GM19395 (cell line): ENCODE measurements around the gene MCU.

Experiments used
- ATAC-seq: cut with Tn5 transposase; IDR thresholded peaks from one replicate; pipeline ENCODE4 v1.9.1; 2021; ENCODE audit warnings: mild to moderate bottlenecking, moderate library complexity; ENCODE audit not compliant: unreplicated experiment

Gene MCU

DNA sequence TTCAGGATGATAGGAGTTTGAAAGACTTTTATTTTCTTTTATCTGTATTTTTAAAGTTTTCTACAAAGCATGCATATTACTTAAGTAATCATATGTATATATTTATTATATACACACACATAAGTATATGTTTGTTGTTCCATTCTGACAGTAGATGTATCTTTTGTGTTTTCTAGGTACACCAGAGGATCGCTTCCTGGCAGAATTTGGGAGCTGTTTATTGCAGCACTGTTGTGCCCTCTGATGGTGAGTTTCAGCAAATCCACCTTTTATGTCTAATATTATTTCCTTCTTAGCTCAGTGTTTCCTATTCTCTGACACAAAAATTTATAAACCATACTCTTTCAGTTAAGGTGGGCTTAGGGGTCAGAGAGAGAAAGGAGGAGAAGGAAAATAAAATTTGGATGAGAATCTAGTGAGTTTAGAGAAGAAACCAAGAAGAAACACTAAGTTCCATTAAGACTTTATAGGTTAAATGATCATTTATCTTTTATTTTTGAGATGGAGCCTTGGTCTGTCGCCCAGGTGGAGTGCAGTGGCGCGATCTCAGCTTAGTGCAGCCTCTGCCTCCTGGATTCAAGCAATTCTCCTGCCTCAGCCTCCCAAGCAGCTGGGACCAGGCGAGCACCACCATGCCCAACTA, 142.4 kb downstream of the MCU start:
- ATAC-seq = no peak

DNA sequence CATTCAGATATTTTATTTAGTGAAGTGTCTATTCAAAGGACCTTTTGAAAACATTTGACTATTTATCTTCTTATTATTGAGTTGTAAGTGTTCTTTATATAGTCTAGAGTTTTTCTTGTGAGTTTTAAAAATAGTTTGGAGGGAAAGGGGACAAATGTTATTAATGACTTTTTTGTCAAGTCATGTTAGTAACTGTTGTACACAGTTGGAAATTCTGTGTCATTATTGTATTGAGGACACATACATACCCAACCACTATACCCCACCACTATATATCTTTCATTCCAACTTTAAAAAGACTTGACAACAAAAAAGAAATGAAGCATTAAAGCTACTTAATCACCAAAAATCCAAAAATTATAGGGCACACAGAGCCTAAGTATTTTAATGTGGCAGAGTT, 148.4 kb downstream of the MCU start:
- ATAC-seq = no peak

DNA sequence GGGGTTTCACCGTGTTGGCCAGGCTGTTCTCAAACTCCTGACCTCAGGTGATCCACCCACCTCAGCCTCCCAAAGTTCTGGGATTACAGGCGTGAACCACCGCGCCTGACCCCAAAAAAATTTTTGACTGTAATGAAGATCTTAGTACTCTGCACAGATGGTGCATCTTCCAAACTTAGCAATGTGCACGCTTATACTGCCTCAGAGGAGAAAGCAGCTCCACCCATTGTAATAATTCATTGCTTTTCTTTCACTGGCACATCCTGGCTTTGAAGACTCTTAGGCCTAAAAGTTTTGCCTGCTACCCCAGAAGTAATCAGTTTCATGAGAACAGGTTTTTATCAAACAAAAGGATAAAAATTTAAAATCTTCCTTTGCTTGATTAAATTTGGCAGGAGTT, 149.5 kb downstream of the MCU start:
- ATAC-seq = no peak

DNA sequence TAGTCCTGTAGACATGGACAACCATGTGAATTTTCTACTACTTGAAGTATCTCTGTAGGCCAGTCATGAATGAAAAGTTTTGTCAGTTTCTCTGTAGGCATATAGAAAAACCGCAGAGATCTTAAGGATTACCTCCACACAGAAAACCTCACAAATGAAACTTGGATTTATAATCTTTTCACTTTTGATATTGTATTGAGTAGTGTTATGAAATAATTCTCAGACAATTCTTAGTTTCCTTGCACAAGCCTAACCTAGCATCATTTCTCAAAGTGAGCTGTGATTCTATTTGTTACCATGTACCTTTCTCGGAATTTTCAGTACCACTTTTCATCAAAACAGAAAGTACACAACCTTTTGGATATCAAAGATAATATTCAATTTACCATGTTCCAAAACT, 150.2 kb downstream of the MCU start:
- ATAC-seq = no peak

DNA sequence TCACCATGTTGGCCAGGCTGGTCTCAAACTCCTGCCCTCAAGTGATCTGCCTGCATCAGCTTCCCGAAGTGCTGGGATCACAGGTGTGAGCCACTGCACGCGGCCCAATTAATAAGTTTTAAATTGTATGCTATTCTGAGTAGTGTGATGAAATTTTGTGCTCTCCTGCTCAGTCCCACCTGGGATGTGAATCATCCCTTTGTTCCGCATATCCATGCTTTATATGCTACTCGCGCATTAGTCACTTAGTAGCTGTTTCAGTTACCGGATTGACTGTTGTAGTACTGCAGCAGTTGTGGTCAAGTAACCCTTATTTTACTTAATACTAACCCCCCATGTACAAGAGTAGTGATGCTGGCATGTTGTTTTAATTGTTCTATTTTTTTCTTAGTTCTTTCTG, 154.3 kb downstream of the MCU start:
- ATAC-seq = no peak

DNA sequence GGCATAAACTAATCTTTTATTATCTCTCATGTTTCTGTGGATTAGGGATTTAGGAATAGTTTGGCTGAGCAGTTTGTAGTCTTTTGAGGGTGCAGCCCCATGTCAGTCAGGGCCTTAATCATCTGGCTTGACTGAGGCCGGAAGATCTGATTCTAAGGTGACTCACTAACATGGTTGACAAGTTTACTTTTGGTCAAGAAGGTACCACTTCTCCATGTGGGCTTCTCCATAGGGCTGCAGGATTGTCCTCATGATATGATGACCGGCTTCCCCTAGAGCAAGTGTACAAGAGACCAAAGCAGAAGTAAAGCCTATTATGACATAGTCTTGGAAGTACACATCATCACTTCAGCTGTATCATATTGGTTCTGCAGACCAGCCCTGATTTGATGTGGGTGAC, 155.7 kb downstream of the MCU start:
- ATAC-seq = no peak

DNA sequence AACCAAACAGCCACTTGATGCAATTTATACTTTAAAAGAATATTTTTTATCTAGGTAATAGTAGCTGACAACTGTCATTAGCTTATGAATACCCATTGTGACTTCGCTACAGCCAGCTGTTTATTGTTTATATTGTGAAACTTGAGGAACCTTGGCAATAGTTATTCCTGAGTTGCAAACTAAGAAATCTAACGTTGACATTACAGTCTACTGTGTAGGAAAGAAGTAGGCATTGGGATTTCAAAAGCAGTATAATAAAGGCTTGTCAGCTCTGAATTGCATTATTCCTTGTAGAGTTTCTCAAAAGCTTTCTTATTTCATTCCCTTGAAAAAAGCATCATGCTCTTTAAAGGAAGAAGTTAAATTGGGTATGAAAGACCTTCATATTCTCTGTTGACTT, 158.9 kb downstream of the MCU start:
- no peak for ATAC-seq

DNA sequence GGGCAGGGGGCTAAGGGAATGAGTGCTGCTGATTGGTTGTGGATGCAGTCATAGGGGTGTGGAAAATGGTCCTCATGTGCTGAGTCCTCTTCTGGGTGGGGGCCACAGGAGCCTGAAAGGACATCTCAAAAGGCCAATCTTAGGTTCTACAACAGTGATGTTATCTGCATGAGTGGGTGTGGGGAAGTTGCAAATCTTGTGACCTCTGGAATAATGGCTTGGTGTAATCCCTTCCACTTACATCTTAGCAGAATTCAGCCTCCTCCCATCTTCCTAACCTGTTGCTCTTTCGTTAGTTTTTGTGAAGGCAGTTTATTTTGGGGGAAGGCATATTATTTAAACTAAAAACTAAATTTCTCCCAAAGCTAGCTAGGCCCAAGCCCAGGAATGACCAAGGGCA, 159.6 kb downstream of the MCU start:
- no peak for ATAC-seq

DNA sequence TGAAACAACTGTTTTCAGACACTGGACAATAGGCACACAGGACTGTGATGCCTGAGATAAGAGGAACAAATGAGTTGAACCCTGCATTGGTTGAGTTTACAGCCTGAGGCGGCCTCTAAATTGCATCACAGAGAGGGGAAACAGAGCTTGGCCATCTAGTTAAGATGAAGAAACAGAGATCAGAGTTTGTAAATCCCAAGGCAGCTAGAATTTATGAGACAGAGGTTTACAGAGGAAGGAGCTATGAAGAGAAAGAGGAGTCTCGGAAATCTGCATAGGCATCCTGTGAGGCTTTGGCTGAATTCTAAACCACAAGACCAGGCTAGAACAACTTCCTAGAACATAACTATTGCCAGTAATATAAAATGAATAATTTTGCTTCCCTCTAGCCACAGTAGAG, 160.6 kb downstream of the MCU start:
- no peak for ATAC-seq

DNA sequence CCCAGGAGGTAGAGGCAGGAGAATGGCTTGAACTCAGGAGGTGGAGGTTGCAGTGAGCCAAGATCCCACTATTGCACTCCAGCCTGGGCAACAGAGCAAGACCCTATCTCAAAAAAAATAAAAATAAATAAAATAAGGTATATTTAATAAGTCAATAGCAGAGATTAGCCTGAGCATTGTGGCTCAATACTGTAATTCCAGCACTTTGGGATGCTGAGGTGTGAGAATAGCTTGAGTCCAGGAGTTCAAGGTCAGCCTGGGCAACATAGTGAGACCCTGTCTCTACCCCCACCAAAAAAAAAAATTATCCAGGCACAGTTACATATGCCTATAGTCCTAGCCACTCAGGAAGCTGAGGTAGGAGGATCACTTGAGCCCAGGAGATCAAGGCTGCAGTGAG, 163.2 kb downstream of the MCU start:
- ATAC-seq = no peak

DNA sequence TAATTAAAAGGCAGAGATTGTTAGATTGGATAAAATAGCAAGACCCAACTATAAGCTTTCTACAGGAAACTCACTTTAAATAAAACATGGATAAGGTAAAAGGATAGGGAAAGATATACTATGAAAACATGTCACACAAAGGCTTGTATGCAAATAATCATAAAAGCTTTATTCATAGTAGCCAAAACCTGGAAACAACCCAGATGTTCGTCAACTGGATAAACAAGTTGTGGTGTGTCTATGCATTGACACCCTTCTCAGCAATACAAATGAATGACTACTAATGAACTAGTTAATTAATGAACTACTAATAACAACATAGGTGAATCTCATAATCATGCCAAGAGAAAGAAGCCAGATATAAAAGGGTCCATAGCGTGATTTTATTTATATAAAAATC, 163.8 kb downstream of the MCU start:
- ATAC-seq = no peak

DNA sequence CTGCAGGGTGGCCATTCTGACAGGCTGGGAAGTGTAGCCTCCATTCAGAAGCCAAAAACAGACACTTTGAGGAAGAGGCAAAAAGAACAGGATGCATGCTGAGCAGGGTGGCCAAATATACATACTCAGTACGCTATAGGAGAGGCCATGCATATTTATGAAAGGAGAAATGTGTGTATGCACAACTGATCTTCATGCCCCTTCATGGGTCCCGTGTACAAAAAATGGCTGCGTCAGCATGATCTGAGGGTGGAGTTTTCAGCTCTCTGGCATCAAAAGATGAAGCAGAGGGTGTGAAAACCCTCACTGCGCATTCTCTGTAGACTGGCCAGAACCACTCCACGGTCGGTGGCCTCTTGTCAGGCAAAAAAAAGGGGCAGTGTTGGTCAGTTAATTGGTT, 166.1 kb downstream of the MCU start:
- ATAC-seq = no peak

DNA sequence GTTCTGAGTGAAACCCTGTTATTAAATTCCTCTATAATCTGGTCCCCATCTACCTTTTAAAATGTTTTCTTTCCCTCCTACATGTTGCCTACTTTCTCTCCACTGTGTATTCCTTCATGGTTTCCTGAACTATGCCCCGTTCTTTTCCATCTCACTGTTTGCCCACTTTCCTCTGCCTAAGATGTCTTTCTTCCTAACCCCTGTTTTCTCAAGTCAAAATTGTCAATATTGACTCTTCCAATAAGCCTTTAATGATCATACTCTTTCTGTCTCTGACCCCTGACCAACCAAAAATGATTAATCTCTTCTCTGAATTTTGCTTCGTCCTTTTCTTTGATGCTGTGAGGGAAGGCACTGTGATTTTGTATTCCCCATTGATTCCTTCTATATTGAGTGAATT, 171.0 kb downstream of the MCU start:
- no peak for ATAC-seq

DNA sequence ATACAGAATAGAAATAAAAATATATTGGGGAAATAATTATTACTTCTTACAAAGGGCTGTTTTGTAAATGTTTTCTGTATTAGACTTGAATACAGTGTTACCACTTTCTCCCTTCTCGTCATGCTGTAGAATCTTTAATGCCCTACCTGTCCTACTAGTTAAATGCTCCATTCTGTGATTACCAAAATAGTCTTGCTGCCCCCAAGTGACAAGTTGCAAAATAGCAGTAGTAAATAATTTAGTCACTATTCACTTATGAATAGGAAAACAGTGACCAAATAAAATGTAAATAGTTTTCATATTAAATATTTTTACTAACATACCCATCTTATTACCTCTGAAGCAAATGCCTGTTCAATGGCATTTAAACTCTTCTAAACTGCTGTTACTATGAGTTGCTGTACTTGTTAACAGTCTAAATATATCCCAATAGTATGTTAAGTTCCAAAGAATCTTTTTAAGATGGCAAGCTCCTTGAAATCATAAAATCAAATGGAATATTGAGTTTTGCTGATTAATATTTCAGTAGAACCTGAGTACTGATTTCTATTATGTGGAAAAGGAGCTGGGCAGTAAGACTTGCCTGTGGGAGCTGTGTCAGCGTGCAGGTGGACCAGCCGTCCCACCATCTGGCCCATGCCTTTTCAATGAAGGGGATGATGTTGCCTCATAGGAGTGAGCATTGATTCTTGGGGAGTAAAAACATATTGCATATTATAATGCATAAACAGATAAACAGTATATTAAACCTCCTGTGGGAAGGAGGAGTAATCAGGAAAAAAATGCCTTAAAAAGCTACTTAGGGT, 183.5 kb downstream of the MCU start:
- ATAC-seq = no peak

DNA sequence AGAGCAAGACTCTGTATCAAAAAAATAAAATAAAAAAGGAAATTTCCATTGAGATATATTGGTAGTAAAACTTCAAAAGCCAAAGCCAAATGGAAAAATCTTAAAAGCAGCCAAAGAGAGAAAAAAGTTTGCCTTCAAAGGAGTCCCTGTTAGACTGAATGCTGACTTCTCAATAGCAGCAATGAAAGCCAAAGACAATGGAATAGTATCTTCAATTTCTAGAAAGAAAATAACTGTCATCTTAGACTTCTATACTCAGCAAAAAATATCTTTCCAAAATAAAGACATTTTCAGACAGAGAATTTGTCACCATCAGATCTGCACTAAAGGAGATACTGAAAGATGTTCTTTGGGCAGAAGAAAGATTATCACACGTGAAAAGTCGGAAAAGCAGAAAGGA, 187.3 kb downstream of the MCU start:
- ATAC-seq = no peak

DNA sequence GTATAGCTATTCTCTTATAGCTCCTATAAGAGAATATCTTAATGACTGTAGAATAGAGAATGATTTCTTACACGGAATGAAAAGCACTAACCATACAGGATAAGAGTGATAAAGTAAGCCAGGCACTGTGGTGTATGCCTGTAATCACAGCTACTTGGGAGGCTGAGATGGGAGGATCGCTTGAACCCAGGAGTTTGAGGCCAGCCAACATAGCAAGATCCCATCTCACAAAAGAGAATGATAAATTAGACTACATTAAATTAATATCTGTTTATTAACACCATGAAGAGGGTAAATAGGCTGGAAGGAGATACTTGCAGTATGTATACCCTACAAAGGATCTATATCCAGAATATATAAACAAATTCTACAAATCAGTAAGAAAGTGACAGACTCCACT, 189.3 kb downstream of the MCU start:
- no peak for ATAC-seq

DNA sequence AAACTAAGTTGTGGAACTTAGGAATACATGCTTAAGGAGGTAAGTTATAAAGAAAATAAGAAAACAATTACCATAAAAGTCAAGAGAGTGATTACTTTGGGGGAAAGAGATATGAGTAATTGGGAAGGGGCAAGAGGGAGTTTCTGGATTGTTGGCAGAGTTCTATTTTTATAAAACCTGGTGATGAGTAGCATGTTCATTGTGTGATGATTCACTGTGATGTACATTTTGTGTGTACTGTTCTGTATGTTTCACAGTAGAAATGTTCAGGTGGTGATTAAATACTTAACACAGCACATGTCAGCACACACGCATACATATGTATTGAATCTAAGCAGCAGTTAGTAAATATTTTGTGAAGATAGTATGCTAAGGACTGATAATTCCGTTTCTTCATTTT, 191.9 kb downstream of the MCU start:
- no peak for ATAC-seq

DNA sequence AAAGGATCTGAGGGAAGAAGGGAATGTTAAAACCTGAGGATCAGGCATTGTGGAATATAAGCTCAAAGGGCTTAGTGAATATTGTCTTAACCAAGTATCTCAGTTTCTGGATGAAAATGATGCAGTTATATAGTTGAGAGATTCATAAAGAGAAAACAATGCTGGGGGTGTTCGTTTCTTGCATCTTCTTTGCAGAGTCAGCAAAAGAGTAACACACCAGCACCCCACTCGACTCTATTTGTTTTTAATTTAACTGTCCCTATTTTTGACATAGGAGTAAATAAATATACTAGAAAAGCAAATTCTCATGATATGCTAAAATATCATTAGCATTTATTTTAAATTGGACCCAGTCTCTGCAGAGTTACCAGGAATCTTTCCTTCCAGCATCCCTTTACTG, 194.0 kb downstream of the MCU start:
- no peak for ATAC-seq

DNA sequence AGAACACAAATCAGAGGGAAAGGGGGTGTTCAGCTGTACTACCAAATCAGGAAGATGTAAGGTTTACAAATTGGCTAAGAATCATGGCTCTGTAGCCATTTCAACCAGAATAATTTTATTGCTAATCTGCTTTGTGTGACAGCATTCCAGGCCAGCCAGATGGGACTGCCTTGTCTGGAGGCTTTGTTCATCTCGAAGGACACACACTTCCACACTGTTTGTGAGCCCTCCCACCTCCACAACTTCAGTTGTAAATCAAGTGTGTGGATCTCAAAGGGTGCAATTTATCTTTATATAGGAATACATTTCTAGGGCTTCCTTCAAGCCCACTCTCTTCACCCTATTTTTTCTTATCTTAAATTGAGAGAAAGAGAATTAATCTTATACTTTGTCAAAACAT, 194.7 kb downstream of the MCU start:
- no peak for ATAC-seq

DNA sequence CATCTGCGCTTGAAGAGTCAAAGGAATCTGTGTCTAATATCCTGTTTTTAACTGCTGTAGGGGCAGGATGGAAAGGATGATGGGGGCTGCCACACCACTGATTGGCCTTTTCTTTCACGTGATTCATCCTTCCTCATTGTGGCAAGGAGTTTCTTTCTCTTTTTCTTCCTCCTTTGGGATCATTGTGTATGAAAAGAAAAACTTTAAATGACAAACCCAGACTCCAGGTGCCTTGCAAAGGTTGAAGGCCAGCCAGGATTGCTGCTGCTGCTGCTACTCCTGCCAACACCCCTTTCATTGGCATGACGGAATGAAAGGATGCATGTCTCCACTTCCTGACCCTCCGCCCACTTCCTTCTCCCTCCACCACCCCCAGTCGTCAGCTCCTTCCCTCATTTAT, 195.1 kb downstream of the MCU start:
- no peak for ATAC-seq

DNA sequence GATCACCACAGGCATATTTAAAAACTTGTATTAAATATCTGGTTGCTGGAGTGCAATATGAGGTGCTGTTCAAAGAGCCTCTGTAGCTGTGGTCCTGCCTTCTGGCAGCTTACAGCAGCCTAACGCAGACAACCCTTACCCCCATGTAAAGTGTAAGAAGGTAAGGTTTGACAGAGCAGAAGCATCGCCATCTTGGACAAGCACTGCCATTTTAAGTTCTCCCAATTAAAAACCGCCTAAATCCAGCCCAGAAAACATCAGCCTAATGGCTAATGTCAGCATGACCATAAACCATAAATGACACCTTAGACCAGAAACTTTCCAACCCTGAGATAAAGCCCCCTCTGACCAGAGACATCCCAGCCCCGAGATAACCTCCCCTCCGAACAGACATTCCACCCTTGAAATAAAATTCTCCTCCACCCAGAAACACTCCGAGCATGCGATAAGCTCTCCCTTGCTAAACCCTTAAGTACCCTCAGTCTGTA, 196.3 kb downstream of the MCU start:
- ATAC-seq = no peak

DNA sequence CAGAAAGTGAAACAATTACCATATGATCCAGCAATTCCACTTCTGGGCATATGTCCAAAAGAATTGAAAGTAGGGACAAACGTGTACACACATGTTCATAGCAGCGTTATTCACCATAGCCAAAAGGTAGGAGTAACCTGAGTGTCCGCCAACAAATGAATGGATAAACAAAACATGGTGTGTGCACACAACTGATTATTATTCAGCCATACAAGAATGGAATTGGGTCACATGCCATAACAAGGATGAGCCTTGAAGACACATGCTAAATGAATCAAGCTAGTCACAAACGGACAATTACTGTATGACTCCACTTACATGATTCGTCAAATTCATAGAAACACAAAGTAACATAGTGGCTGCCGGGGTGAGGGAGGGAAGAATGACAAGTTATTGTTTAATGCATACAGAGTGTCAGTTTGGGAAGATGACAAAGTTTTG, 197.5 kb downstream of the MCU start:
- ATAC-seq = no peak

DNA sequence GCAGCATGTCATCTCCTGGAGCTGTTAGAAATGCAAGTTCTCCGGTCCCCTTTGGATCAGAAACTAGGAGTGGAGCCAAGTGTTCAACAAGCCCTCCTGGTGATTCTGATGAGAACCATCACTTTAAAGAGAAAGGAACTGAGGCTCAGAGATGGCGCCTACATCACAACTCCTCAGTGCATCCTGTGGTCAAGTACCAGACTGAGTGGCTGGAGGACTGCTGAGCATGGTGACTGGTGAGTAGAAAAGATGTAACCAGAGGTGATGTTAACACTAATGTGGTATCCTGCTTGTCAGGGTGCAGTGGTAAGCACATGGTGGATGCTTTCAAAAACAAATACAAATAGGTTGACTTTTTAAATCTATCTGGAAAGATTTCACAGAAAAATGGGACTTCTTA, 198.1 kb downstream of the MCU start:
- no peak for ATAC-seq
